ENCODE data around the gene ITGA3.

ITGA3 gene

GRCh38 chr17:50096758-50097157 is 40.8 kb downstream of the ITGA3 start:
- H3K27ac ChIP-seq, result no peak overlapping the region
- peaks cover 5% of the 10 kb centered on the region for H3K79me2 ChIP-seq
- peak overlapping the region; percentile 90 for H3K4me2 ChIP-seq (ENCODE audit: low read length)
- no peaks in the 10 kb centered on the region for H3K27me3 ChIP-seq (ENCODE audit: control insufficient read depth, insufficient read depth, low read length)
- no peaks in the 10 kb centered on the region for H3K36me3 ChIP-seq (ENCODE audit: control insufficient read depth, insufficient read depth, low read length)
- peak overlapping the region; percentile 98 for H3K4me3 ChIP-seq (ENCODE audit: low read depth, low read length)
- H3K4me1 ChIP-seq, result peaks cover 17% of the 10 kb centered on the region
- no peak for TF ChIP-seq CTCF (IDR thresholded peaks at IDR 0.05)
- H3K9ac ChIP-seq, result no peak overlapping the region
- H3K9me3 ChIP-seq (ENCODE audit: control insufficient read depth, low read length), result no peaks in the 10 kb centered on the region
- no peak overlapping the region for H2AFZ ChIP-seq

GRCh38 chr17:50097455-50097854 is 41.5 kb downstream of the ITGA3 start:
- H3K9me3 ChIP-seq (ENCODE audit: control insufficient read depth, low read length), result no peaks in the 10 kb centered on the region
- no peak for TF ChIP-seq CTCF (IDR thresholded peaks at IDR 0.05)
- H2AFZ ChIP-seq, result no peak overlapping the region
- no peak overlapping the region for H3K9ac ChIP-seq
- no peak overlapping the region for H3K4me2 ChIP-seq (ENCODE audit: low read length)
- H3K27ac ChIP-seq, result no peak overlapping the region
- peaks cover 24% of the 10 kb centered on the region for H3K4me1 ChIP-seq
- no peaks in the 10 kb centered on the region for H3K36me3 ChIP-seq (ENCODE audit: control insufficient read depth, insufficient read depth, low read length)
- H3K79me2 ChIP-seq, result peaks cover 5% of the 10 kb centered on the region
- no peaks in the 10 kb centered on the region for H3K27me3 ChIP-seq (ENCODE audit: control insufficient read depth, insufficient read depth, low read length)
- no peak overlapping the region for H3K4me3 ChIP-seq (ENCODE audit: low read depth, low read length)

- Histone ChIP-seq H2AFZ (no peak overlapping the region), H3K4me3 (ENCODE audit: low read depth, low read length) (no peak overlapping the region), H3K27ac (no peak overlapping the region), H3K4me2 (ENCODE audit: low read length) (no peak overlapping the region), H3K79me2 (peaks cover 8% of the 10 kb centered on the region), H3K9me3 (ENCODE audit: control insufficient read depth, low read length) (no peaks in the 10 kb centered on the region), H3K27me3 (ENCODE audit: control insufficient read depth, insufficient read depth, low read length) (no peaks in the 10 kb centered on the region), H3K36me3 (ENCODE audit: control insufficient read depth, insufficient read depth, low read length) (no peaks in the 10 kb centered on the region), H3K4me1 (peaks cover 28% of the 10 kb centered on the region), H3K9ac (no peak overlapping the region)
- TF ChIP-seq CTCF (IDR thresholded peaks at IDR 0.05), result no peak
Measured at GRCh38 chr17:50097926-50098325, 42.0 kb downstream of the ITGA3 start.

GRCh38 chr17:50098583-50098982 is 42.7 kb downstream of the ITGA3 start:
- no peak overlapping the region for H3K9ac ChIP-seq
- no peak for TF ChIP-seq CTCF (IDR thresholded peaks at IDR 0.05)
- H3K27ac ChIP-seq, result no peak overlapping the region
- no peak overlapping the region for H3K4me3 ChIP-seq (ENCODE audit: low read depth, low read length)
- no peaks in the 10 kb centered on the region for H3K27me3 ChIP-seq (ENCODE audit: control insufficient read depth, insufficient read depth, low read length)
- no peaks in the 10 kb centered on the region for H3K36me3 ChIP-seq (ENCODE audit: control insufficient read depth, insufficient read depth, low read length)
- peaks cover 25% of the 10 kb centered on the region for H3K4me1 ChIP-seq
- H2AFZ ChIP-seq, result no peak overlapping the region
- no peaks in the 10 kb centered on the region for H3K9me3 ChIP-seq (ENCODE audit: control insufficient read depth, low read length)
- peaks cover 8% of the 10 kb centered on the region for H3K79me2 ChIP-seq
- H3K4me2 ChIP-seq (ENCODE audit: low read length), result no peak overlapping the region

GRCh38 chr17:50099003-50099402 is 43.1 kb downstream of the ITGA3 start:
- Histone ChIP-seq H3K27ac (no peak overlapping the region), H3K36me3 (ENCODE audit: control insufficient read depth, insufficient read depth, low read length) (no peaks in the 10 kb centered on the region), H3K4me2 (ENCODE audit: low read length) (no peak overlapping the region), H3K4me3 (ENCODE audit: low read depth, low read length) (no peak overlapping the region), H3K9me3 (ENCODE audit: control insufficient read depth, low read length) (no peaks in the 10 kb centered on the region), H3K79me2 (peaks cover 8% of the 10 kb centered on the region), H3K27me3 (ENCODE audit: control insufficient read depth, insufficient read depth, low read length) (no peaks in the 10 kb centered on the region), H2AFZ (no peak overlapping the region), H3K9ac (no peak overlapping the region), H3K4me1 (peaks cover 25% of the 10 kb centered on the region)
- TF ChIP-seq CTCF (IDR thresholded peaks at IDR 0.05), result no peak

Measured in parathyroid adenoma (tissue), 2 donors.